GM19025 (cell line): ENCODE results near the gene CDK1.

Source experiments
- ATAC-seq: cut with Tn5 transposase; IDR thresholded peaks from one replicate; pipeline ENCODE4 v1.9.1; 2021; ENCODE audit warnings: mild to moderate bottlenecking, low read depth, moderate library complexity; ENCODE audit not compliant: unreplicated experiment

The CDK1 gene

DNA sequence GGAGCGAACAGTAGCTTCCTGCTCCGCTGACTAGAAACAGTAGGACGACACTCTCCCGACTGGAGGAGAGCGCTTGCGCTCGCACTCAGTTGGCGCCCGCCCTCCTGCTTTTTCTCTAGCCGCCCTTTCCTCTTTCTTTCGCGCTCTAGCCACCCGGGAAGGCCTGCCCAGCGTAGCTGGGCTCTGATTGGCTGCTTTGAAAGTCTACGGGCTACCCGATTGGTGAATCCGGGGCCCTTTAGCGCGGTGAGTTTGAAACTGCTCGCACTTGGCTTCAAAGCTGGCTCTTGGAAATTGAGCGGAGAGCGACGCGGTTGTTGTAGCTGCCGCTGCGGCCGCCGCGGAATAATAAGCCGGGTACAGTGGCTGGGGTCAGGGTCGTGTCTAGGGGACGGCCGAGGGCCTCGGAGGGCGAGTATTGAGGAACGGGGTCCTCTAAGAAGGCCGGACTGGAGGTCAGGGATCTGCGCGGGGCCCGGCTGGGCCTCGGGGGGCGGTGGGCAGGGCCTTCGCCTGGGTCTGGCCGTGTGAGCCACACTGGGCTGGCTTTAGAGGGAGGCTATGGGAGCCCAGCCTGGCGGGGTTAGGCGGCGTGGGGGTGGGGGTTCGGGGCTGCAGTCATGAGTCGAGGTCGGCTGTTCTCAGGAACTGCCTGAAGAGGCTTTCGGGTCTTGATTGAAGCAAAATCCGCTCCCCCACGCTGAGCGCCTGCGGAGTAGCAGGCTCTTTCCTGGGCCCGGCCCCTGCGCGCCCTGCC lies at the start of gene CDK1:
CDK1 (plus strand) TSS at position 265 of the 757 bp plus-strand sequence. CDS start 1,688 bp downstream, outside the sequence.
- ATAC-seq = peak; percentile 95

DNA sequence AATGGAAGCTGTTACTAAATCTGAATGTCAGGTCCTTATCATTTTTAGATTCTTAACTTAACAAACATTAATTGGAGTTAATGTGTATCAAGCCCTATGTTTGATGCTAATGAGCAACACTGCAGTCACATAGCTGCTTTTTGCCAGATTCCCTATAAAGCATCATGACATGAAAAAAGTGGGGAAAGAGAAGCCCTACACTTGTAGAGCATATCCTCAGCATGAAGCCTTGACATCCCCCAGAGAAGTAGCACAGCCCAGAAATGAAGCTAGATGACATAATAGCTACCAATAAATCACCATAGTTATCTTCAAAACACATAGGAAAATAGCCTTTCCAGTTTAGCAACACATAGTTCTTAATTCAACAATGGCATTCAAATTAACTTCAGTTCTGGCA lies 49.2 kb upstream of the CDK1 start:
- no peak for ATAC-seq

DNA sequence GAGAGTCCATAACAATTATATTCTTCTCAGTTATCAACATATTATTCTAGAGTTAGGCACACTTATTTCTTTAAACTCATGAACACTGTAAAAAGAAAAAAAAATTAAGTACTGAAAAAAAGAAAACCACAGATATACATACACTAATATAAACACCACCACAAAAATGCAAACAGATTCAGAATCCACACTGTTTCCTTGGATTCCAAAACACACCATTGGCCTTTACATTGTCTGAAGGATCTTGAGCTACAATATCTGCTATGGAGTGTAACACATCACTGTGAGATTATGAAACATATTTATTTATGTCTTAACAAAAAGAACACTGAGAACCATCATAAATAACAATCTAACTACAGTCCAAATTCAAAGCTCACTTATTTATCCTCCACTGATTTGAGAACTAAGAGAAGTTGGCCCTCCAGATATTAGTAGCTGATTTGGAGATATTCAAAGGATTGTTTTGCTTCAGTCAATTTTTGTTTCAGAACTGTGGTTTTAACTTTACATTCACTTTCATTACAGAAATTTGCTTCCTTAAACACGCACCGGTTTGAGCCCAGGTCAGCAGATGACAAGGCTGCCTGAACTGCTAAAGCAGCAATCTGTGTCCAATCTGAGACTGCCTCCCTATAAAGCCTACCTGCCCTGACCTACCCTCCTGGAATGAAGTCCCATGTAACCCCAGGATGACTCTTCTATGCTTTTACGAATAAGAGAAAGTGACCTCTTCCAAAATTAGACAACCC lies 47.0 kb upstream of the CDK1 start:
- peak; percentile 68 for ATAC-seq

DNA sequence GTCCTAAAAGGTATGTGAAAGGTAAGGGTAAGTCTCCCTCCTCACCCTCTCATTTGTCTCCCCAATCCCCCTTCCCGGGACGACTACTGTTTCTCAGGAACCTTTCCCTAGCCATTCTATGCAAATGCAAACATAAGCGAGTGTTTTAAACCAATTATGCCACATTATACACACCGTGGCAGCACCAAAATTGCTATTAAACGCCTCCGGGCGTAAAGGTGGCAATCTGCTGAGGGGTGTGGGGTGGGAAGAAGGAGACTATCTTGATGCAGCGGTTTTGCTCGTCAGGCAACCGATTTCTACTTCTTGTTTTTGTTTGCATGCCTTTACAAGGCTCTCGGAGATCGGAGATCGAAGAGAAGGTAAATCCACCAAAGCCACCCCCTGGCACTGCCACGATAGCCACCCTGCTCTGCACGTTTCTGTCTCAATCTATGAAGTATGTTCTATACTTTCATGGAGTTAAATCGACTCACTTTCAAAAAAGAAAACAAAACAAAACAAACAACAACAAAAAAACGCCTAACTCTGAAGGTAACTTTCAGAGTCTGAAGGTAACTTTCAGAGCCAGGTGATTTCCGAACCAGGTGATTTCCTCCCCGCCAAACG lies 46.0 kb upstream of the CDK1 start:
- ATAC-seq = no peak

DNA sequence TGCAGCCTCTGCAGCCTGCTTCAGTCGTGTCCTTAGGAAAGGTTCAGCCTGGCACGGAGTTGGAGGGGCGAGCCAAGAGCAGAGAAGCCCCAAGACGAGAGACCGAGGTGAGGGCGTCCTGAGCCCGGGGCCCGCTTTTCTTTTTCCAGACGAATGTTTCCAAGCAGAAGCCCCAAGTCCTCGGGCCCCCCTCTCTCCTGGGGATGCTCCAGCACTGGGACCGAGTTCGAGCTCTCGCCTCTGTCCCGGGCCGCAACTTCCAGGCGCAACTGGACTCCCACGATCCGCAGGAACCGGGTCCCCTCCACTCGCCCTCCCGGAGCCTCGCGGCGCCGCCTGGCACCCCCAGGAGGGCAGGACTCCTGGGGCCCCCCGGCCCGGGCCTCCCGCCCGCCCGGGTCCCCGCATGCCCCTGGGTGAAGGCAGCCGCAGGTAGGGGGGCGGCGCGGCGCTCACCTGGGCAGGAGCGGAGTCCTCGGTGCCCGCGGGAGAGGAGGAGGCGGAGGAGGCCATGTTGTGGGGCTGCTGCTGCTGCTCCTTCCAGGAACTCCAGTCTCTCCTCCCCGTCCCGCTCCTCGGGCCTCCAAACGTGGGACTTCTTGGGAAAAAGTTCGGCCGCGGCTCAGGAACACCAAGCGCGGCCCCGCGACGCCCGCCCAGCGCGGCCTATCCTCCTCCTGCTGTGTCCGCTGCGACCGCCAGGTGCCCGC lies 45.3 kb upstream of the CDK1 start:
- ATAC-seq = peak; percentile 36

DNA sequence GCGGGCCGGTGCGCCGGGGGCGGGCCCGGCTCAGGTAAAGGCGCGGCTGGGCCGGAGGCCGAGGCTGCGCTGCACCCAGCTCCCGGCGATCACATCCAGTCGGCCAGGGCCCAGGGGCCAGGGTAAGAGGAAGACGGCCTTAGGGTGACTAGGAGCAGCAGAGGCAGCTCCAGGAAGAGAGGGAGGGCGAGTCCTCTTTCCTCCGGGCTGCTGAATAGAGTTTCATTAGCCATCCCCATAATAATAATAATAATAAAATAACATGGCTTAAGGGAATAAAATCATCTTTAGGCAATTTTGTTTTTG lies 44.8 kb upstream of the CDK1 start:
- no peak for ATAC-seq

DNA sequence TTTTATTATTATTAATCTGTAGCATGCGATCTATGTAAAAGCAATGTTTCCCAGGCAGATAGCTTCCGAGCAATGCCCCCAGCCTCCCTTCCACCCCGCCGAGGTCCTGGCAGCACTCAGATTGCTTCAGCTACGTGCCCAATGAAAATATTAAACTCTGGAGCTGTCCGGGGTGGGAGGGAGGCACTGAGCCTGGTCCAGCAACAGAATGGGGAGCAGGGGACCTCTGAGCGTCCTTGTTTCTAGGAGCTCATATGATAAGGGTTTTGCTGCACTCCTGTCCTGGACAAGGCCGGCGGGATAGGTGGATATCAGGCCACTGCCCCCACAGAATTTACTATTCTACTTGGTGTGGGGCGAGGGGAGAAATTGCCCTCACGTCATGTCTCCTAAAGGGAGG lies 44.5 kb upstream of the CDK1 start:
- ATAC-seq = no peak

DNA sequence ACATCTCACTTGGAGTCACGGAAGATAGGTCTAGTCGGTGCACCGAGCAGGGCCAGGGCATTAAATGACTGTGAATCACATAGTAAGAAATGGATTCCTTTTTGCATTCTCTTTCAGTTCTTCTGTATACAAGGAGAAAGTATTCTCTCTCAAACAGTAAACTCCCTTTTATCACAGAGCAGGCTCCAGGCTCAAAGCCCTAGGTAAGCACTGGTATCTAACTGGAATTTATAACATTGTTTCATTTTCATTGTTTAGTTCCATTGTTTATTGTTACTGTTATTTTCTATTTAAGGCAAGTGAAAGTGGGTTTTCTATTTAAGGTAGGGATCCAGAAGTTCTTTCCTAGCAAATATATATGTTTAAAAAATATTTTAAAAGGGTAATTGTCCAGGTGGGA lies 44.1 kb upstream of the CDK1 start:
- no peak for ATAC-seq

DNA sequence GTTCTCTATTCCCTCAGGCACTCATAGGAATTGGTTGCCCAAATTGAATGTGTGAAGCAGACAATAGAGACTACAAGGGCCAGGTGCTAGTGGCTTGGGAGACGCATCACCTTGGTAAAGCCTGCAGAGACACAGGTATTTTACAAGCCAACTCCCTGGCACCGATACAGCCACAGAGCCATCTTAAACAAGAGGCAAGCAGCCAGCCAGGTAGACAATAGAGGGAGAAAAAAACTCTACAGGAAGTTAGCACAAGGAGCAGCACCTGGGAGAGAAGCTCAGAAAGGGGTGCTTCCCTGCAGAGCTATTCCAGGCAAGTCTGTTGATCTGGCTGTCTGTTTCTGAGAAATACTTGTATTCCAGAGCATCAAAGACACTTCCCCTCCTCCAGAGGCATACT lies 43.0 kb upstream of the CDK1 start:
- no peak for ATAC-seq

DNA sequence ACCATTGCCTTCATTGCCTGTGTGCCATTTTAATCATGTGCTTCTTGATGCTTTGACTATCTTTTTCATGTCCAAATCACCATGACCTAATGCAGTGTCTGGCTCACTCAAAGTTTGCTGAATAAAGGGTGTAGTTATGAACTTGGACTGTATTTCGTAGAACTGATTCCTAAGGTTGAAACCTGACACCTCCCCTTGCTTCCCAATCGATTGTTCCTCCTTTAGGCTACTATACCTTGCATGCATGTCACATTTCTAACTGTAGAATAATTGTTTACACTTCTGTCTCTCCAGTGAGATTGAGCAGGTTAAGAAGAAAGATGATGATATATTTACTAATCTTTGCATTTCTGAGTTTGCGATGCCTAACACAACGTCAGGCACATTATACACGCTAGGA lies 41.0 kb upstream of the CDK1 start:
- no peak for ATAC-seq

DNA sequence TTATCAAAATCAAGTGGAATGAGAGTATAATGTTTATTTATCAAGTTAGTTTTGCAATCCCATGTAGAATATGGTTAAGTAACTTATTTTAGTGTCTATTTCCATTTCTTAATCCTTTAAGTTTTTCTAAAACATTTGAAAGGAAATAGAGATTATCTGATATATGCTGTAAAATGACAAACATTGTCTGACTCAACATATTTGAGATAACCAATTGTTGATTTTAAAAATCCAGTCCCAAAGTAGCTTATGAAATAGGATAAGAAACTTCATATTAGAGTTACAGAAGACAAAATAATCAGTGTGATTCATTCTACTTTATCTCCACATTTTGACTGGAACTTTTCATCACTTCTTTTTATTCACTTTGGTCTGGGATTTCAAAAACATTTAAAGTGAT lies 38.7 kb upstream of the CDK1 start:
- no peak for ATAC-seq

DNA sequence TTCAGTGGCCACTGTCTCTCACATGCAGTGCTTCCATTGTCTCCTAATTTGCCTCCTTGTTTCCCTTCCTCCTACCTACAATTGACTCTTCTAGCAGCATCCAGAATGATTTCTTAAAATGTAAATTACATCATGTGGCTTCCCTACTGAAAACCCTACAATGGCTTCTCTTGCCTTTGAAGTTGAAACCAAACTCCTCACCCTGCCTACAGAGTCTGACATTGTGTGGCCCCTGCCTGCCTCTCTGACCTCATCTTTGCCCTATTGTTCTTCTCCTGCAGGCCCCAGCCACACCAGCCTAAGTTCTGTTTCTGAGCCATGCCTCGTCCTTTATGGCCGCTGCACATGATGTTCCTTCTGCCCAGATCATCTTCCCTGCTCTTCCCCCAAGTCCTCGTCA lies 35.8 kb upstream of the CDK1 start:
- no peak for ATAC-seq

DNA sequence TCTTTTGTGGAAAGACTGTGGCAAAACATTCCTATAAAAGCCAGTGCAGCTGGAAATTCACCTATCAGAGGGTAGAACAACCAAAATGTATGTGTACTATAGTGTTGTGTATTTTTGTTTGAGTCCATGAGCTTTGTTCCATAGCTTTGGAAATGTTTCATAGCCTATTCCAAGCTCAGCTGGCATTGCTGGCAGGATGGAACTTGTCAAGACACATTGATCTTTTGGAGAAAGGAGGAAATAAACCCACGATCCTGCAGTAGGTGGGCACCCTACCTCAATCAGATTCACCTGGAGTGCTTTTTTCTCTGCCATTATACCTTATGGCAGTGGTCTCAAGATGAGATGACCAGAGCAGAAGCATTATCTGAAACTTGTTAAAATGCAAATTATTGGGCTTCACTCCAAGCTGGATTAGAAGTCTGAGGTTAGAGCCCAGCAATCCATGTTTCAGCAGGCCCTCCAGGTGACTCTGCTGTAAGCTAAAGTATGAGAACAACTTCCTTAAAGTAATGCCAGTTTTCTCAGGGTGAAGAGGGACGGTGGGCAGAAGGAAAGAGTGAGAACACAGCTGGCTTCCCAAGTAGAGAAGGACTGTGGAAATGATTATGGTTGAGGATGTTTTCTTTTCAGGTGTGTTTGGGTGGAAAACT lies 30.3 kb upstream of the CDK1 start:
- ATAC-seq = no peak

DNA sequence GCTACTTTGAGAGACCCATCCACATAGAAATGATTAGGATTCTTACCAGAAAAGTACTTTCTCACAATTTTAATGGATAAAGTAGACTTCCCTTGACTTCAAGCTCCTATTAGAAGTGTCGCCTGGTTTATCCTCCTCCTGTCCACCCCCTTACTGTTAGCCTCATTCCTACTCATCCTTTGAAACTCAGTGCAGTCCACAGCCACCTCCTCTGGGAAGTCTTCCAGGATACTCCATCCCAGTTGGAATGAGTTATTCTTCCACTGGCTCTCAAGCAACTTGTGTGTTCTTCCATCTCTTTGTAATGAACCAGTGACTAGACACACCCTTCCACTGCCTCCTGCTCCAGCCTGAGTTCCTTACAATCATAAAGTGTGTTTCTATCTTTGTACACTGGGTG lies 25.1 kb upstream of the CDK1 start:
- ATAC-seq = no peak

DNA sequence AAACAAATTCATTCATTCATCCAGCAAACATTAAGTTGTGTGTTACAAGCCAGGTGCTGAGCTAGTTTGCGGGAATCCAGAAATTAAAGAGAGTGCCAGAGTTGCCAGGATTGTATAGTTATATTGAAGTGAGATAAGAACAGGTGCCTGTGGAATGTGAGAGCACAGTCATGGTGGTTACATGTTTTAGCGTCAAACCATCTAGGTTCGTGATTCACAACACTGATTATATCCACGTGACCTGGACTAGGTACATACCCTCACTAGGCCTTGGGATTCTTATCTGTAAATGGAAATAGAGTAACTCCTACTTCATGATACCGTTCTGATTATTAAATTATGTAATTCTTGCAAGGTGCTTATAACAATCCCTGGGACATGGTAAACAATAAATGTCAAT lies 24.5 kb upstream of the CDK1 start:
- no peak for ATAC-seq

DNA sequence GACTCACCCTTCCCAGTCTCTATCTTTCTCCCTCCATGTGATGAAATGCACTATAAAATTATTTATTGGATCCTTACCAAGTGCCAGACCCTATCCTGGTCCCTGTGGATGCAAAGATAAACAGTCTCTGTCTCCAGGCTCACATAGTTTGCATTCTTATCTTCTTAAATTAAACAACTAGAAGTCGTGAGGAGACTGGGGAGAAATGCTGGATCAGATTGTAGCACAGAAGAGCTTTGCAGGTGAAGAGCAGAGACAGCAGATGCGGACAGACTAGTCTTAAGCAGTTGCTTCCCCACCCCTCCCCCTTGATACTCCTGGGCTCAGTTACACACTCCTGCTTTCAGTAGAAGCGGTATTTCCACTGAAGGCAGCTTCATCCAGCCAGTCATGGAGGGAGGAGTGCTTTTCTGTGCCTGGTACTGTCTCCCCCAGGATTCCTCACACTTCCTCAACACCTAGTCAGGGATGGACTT lies 20.8 kb upstream of the CDK1 start:
- no peak for ATAC-seq

DNA sequence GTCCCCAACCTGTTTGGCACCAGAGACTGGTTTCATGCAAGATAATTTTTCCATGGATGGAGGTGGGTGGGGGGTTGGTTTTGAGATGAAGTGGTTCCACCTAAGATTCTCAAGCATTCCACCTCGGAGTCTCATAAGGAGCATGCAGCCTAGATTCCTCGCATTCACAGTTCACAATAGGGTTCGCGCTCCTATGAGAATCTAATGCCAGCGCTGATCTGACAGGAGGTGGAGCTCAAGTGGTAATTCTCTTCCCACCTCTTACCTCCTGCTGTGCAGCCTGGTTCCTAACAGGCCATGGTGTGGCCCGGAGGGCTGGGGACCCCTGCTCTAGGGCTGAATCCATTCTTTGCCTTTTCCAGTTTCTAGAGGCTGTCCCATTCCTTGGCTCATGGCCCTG lies 19.1 kb upstream of the CDK1 start:
- ATAC-seq = no peak

DNA sequence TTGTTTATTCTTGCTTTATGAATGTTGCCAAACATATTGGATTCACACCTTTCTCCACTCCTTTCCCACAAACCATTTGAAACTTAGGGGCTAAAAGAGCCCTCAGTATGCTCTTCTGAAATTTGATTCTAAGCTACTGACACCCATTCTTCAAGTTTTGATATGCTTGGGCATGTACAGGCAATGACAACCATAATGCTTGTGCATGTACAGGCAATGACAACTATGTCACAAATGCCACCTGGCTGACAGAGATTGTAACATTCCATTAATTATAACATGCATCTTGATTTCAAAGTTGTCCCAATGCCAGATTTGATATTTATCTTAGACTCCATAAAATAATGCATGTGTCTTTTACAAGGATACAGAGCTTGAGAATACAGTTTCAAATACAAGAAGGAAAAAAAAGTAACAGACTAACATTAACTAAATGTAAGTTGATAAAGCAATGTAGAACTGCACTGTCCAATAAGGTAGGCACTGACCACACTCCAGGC lies 17.5 kb upstream of the CDK1 start:
- ATAC-seq = no peak

DNA sequence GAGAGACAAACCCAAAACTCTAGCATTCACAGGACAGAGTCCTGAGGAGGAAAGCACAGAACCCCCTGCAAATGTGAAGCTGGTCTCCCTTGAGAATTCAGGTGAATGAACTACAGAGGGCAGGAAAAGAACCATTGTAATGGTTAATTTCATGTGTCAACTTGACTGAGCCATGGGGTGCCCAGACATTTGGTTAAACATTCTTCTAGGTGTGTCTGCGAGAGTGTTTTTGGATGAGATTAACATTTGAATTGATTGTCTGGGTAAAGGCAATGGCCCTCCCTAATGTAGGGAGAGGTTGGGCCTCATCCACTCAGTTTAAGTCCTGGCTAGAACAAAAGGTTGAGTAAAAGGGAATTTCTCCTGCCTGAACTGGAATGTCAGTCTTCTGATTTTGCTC lies 15.7 kb upstream of the CDK1 start:
- ATAC-seq = no peak

DNA sequence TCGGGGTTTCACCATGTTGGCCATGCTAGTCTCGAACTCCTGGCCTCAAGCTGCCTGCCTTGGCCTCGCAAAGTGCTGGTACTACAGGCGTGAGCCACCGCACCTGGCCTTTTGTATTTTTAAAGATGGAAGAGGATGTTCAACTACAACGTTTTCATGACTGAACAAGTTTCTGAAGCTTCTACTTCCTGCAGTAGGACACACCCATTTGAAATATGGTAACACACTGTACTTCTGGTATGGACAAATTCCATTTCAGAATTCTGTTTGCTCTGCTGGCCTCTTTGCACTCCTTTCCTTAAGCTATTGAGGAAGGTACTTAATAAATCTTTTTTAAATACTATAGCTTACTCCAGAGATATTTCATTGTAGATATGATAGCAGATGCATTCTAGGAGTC lies 10.9 kb upstream of the CDK1 start:
- ATAC-seq = no peak
